NCI-H2107 treated with DMSO at 0.1 percent for 48 hours (cell line): ENCODE measurements around the gene CHRNB1.

ENCODE experiments used
- DNase-seq: peaks from one replicate; lab custom pipeline; 2025; ENCODE audit not compliant: unreplicated experiment; lab: John Stamatoyannopoulos, UW

The CHRNB1 gene

DNA sequence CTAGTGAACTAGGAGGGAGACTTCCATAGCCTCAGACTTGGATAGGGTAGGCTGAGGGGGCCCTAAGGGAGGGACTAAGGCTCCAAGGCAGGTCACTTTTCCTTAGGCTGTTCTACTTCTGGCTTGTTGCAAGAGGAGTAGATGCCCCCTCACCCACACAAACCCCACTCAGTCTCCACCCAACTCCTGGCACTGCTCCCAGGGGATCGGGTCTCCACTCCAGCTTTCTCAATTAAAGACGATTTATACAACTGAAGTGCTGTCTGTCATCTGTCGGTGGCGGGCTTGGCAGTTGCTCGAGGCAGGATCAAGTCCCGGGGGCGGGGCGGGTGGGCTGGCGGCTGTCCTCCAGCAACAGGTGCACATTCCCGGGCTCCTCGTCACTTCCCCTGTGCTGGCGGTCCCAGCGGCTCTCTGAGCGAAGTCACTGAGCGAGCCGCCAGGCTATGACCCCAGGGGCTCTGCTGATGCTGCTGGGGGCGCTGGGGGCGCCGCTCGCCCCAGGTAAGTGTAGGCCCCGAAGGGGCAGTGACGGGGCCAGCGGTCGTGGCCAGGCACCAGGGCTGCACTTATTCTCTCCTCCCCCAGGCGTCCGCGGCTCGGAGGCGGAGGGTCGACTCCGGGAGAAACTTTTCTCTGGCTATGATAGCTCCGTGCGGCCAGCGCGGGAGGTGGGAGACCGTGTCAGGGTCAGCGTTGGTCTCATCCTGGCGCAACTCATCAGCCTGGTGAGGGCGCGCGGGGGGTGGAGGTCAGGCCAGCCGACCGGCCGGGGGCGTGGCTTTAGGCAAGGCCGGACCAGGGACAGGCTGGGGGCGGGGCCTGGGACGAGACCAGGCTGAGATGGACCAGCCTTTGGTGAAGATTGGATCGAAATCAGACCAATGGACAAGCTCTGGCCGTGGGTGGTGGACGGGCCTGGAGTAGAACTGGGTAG is at the start of gene CHRNB1:
Gene CHRNB1 (plus strand): TSS at position 380 of the 937 bp plus-strand sequence. CDS start 67 bp downstream, at position 447.
- no peak for DNase-seq

DNA sequence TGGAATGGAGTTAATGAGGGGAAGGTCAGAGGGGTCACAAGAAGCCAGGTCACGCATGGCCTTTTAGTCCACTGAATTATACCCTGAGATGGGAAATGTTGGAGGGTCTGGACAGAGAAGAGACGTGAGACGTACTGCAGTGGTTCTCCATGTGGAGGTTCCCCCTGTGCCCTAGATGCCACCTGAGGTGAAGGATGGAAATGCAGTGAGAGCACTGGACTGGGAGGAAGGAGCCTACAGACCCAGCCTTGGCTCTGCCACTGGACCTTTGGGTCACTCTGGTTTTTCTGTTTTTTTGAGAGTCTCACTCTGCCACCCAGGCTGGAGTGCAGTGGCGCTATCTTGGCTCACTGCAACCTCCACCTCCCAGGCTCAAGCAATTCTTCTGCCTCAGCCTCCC is 48.7 kb upstream of the CHRNB1 start:
- DNase-seq, result no peak

DNA sequence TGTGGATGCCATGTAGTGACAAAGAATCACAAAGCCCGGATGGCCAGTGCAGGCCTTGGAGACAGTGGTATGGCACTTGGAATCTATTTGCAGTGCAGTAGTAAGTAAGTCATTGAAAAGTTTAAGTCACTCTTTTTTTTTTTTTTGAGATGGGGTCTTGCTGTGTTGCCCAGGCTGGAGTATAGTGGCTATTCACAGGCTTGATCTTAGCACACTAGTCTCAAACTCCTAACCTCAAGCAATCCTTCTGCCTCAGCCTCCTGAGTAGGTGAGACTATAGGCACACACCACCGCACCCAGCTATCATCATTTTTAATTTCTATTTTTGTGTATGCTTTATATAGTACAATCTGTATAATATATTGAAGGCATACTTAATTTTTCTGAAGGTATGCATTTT is 46.2 kb upstream of the CHRNB1 start:
- DNase-seq, result no peak

DNA sequence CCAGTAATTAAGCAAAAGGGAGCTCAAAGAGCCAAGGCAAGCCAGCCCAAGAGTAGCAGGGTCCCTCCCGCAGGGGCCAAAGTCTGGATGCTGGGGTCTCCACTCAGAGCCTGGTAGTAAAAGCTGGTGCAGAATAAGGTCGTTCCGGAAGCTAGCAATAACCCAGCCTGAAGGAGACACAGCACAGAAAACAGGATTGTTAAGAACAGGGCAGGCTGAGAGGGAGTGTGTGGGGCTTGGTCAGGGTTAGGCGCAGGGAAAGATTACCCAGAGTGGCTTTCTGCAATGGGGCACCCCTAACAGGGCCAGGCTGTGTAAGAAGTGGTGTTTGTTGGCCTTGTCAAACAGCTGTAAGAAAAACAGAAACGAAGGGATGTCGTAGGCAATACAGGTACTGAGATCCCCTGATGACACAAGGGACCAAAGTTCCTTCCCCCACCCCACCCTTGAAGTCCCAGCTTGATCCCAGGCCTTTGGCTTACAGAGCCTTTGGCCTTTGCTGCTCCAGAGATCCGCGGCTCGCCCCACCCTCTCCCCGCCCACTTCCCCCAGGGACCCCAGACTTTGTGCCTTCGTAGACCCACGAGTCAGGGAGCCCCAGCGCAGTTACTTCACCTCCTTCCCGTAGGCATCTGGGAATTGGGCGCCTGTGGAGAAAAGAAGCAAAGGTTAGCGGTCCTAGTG is 41.7 kb upstream of the CHRNB1 start:
- no peak for DNase-seq

DNA sequence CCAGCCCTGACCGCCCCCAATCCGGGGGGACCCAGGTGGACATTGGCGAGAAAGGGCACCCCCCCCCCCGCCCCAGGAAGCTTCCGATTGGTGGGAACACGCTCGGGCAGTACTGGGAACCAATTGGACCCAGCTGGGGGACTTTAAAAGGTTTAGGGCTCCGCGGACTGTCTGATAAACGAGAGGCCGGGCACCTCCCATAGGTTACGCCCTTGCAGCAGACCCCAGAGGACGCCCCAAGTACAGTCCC is 41.2 kb upstream of the CHRNB1 start:
- DNase-seq, result no peak

DNA sequence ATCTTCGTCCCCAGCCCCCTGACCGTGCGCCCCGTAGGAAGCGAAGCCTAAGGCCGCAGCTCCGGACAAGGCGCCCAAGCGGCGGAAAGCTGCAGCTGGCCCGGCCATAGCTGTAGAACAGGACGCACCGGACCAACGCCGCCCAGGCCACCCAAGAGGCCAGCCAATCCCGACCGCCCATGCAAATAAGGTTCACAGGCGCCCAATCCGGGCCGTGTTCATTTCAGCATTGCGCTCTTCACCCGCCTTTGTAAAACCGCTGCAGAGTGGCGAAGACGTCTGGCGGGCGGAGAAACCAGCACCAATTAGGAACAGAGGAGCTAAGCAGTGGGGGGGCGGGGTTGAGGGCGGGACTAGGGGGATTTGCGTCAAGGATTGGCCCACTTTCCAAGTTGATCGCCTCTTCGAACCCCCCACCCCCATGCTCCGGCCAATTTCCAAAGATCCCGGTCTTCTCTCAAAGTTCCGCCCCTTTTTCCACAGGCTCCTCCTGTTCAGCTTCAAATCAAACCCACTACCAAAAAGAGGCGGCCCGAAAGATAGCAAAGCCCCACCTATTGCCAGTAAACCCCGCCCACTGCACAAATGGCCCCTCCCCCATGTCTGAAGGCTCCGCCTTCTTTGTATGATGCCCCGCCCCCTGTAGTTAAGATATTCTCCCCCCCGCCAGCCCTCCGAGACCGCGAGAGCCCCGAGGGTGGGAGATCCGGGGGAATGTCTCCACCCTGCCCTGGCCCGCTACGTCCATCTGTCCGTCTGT is 40.7 kb upstream of the CHRNB1 start, which contains the start of gene TMEM256:
Gene TMEM256 (minus strand): TSS at position 121 of the 760 bp plus-strand sequence. CDS start 13 bp downstream, at position 108.
- DNase-seq, result peak; percentile 85

DNA sequence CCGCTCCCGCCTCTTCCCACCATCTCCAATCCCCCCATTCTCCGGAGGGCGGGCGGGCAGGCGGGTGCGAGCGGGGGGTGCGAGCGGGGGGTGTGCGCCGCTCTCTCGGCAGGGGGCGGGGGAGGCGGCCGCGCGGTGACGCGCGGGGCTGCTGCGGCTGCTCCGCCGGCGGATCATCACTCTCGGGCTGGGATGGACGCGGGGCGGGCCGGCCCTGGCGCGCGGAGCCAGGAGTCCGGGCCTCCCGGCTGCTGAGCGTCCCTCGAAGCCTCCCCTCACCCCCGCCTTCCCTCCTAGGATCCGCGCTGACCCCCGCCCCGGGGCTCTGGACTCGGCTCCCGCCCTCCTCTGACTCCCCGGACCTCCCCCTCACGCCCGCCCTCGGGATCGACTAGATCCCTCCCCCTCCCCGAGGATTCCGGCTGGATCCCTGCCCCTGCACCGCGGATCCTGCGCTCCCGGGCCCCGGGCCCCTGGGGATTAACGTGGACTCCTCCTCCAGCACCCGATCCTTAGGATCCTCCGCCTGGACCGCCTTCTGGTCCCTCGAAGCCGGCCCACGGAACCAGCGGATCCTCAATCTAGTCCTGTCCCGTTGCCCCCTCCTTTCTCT is 40.0 kb upstream of the CHRNB1 start:
- DNase-seq, result no peak

GRCh38 chr17:7405350-7406234 is 39.3 kb upstream of the CHRNB1 start:
- no peak for DNase-seq

- no peak for DNase-seq
Observed at GRCh38 chr17:7406235-7406825, 38.5 kb upstream of the CHRNB1 start.

GRCh38 chr17:7407082-7407481 is 37.8 kb upstream of the CHRNB1 start:
- DNase-seq, result no peak

GRCh38 chr17:7407485-7408251 is 37.2 kb upstream of the CHRNB1 start, which contains the start of gene NLGN2:
Gene NLGN2, plus strand, starts transcription at chr17:7407845. Its CDS starts 411 bp downstream, at chr17:7408256.
- no peak for DNase-seq

DNA sequence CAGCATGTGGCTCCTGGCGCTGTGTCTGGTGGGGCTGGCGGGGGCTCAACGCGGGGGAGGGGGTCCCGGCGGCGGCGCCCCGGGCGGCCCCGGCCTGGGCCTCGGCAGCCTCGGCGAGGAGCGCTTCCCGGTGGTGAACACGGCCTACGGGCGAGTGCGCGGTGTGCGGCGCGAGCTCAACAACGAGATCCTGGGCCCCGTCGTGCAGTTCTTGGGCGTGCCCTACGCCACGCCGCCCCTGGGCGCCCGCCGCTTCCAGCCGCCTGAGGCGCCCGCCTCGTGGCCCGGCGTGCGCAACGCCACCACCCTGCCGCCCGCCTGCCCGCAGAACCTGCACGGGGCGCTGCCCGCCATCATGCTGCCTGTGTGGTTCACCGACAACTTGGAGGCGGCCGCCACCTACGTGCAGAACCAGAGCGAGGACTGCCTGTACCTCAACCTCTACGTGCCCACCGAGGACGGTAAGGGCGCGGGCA is 36.6 kb upstream of the CHRNB1 start:
- DNase-seq, result no peak

DNA sequence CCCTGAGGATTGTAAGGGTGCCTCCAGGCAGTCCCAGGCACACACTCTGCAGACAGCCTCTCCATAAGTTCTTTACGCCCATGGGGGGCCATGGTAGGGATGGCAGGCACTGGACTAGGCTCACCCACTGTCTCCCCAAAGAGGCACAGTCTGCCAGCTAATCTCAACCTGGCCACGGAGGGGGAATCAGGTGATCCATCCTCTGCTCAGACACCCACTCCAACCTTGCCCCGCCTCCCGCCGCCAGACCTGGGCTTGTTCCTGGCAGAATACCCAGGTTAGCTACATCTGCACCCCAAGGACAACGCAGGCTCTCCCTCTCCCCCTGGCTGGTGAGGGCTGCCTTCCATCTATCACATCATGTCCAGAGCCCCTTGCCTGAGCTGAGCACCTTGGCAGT is 36.0 kb upstream of the CHRNB1 start:
- DNase-seq, result no peak

DNA sequence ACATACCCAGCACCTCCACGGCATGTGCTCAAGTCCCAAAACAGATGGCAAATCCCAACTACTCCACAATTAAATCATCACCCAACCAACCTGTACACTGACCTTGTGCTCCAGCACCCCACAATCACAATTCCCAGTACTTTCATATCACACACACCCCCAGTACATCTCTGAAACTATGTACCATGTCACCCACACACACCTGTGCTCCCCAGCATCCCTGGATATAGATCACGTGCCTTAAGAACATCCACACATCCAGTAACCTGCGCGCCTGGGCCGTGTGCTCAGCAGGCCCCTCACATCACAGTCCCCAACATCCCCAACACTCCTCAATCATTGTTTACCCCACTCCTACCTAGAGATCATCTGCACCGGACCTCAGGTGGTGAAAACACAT is 35.1 kb upstream of the CHRNB1 start:
- DNase-seq, result no peak

GRCh38 chr17:7410634-7411426 is 34.0 kb upstream of the CHRNB1 start:
- DNase-seq, result no peak

DNA sequence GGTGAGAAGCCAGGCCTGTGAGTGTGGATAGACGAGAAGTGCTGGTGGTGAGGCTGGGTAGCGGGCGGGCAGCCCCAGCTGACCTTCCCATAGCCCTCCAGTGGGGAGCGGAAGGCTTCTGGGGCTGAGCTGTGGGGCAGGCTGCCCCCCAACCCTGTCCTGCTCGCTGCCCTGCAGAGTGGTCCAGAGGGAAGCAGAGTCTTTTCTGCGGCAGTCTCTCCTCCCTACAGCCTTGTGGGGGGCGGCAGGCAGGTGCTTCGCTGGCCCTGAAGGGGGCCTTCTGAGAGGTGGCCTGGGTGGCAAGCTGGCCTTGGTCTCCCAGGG is 33.5 kb upstream of the CHRNB1 start:
- no peak for DNase-seq

DNA sequence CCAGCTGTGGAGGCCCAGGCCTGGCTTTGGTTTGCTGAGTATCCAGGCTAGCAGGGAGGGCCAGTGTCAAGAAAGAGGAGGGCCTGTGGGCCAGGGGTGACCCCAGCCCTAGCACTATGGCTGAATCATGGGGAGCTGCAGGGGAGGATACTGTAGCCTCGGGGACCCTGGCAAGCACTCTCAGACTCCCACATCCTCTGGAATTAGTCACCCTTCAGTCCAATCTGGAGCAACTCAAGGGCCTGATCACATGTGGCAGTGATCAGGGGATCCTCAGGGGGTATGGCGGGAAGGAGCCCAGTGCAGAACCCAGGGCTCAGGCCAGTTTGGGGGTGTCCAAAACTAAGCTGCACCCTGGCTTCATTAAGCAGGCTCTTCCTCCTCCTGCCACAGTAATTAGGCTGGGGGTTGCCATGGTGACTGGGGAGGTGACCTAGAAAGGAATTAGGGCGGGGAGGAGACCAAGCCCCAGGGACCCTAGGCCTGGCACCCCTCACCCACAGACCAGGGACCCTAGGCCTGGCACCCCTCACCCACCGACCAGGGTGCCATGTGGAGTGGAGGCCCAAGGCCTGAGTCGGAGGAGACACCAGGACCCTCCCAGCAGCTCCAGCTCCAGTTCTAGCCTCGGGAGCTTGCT is 31.4 kb upstream of the CHRNB1 start:
- no peak for DNase-seq

GRCh38 chr17:7414837-7415236 is 30.0 kb upstream of the CHRNB1 start:
- no peak for DNase-seq
